ENCODE results near the gene CDH12. TPM values are rescaled to one million over a fixed set of nuclear protein-coding genes. Genes with fewer than 3 reads are reported as not detected.

Gene CDH12
- total and polyA plus RNA-seq, 5 experiments from 2014 or later, result not detected

- no peaks in the 10 kb centered on the region for H3K4me1 Mint-ChIP-seq
- H3K4me3 Mint-ChIP-seq, result no peak overlapping the region
- H3K36me3 Mint-ChIP-seq, result no peaks in the 10 kb centered on the region
- POLR2A ChIA-PET, result no interaction called here
- peaks cover 0 to 26% (median 12%) of the 10 kb centered on the region in 9 donors for H3K9me3 Mint-ChIP-seq
- no peak overlapping the region for H3K27ac Mint-ChIP-seq
- DNase-seq, result no peak
- no peak for ATAC-seq
- no peaks in the 10 kb centered on the region for H3K27me3 Mint-ChIP-seq
These were observed 101.6 kb downstream of the CDH12 start for GRCh38 chr5:22751536-22751935.

- no peaks in the 10 kb centered on the region for H3K36me3 Mint-ChIP-seq
- no peak overlapping the region for H3K27ac Mint-ChIP-seq
- DNase-seq (no peak), ATAC-seq (no peak)
- no peak overlapping the region for H3K4me3 Mint-ChIP-seq
- H3K9me3 Mint-ChIP-seq, result peaks cover 0 to 10% (median 2%) of the 10 kb centered on the region in 9 donors
- H3K4me1 Mint-ChIP-seq, result no peaks in the 10 kb centered on the region
- POLR2A ChIA-PET, result no interaction called here
- H3K27me3 Mint-ChIP-seq, result no peaks in the 10 kb centered on the region
These were observed 116.6 kb downstream of the CDH12 start for GRCh38 chr5:22736443-22737003.

DNA sequence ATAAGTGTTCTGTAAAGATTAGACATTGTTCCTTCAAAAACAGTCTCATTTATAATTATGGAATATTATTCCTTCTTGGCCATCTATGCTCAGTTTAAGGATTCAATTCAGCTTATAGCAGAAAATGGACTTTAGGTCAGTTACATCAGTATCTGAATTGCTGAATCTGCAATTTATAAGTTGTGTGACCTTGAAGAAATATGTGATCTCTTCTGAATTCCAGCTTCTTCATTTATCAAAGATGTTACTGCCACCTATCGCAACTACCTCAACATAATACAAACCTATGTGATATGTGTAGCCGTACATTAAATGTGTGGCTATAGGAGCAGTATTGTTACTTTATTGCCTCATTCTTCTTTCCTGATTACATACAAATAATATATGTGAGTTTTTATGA is 118.2 kb downstream of the CDH12 start:
- Mint-ChIP-seq H3K4me1 (no peaks in the 10 kb centered on the region), H3K27ac (no peak overlapping the region), H3K36me3 (no peaks in the 10 kb centered on the region), H3K9me3 (peaks cover 0 to 10% (median 2%) of the 10 kb centered on the region in 9 donors), H3K4me3 (no peak overlapping the region), H3K27me3 (no peaks in the 10 kb centered on the region)
- DNase-seq (no peak), ATAC-seq (no peak)
- POLR2A ChIA-PET, result no interaction called here

- POLR2A ChIA-PET, result no interaction called here
- no peaks in the 10 kb centered on the region for H3K4me1 Mint-ChIP-seq
- no peak overlapping the region for H3K27ac Mint-ChIP-seq
- no peak for ATAC-seq
- no peak overlapping the region for H3K4me3 Mint-ChIP-seq
- no peak for DNase-seq
- H3K27me3 Mint-ChIP-seq, result no peaks in the 10 kb centered on the region
- peaks cover 0 to 23% (median 8%) of the 10 kb centered on the region in 9 donors for H3K9me3 Mint-ChIP-seq
- H3K36me3 Mint-ChIP-seq, result no peaks in the 10 kb centered on the region
These were observed 124.5 kb downstream of the CDH12 start for GRCh38 chr5:22728610-22729009.

DNA sequence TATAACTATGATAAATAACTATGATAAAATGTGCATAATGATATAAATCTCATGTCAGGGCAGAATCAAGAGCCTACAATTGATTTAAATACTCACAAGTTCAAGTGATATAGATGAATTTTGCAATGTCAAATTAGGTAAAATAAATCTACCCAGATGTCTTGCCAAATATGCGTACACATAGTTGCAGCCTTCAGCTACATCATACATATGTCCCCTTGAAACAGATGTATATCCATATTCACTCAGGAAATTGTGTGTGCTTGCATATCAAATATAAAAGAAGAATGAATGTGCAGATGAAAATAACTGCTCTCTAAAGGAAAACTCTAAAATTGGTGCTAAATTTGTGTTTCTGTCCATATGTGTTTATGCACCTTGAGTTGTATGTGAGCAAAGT is 130.7 kb downstream of the CDH12 start:
- H3K27ac Mint-ChIP-seq, result no peak overlapping the region
- H3K9me3 Mint-ChIP-seq, result peaks cover 6 to 44% (median 20%) of the 10 kb centered on the region in 9 donors
- no peaks in the 10 kb centered on the region for H3K27me3 Mint-ChIP-seq
- no peaks in the 10 kb centered on the region for H3K4me1 Mint-ChIP-seq
- DNase-seq (no peak), ATAC-seq (no peak)
- H3K36me3 Mint-ChIP-seq, result peaks cover 0 to 11% (median 0%) of the 10 kb centered on the region in 3 donors
- POLR2A ChIA-PET, result no interaction called here
- no peak overlapping the region for H3K4me3 Mint-ChIP-seq

GRCh38 chr5:22722056-22722455 is 131.1 kb downstream of the CDH12 start:
- Mint-ChIP-seq H3K4me1 (no peaks in the 10 kb centered on the region), H3K4me3 (no peak overlapping the region)
- no peak for ATAC-seq

GRCh38 chr5:22719842-22720241 is 133.3 kb downstream of the CDH12 start:
- DNase-seq (no peak), ATAC-seq (no peak)
- Mint-ChIP-seq H3K9me3 (peaks cover 4 to 44% (median 17%) of the 10 kb centered on the region in 9 donors), H3K27ac (no peak overlapping the region), H3K36me3 (peaks cover 0 to 11% (median 0%) of the 10 kb centered on the region in 3 donors), H3K27me3 (no peaks in the 10 kb centered on the region), H3K4me1 (no peaks in the 10 kb centered on the region), H3K4me3 (no peak overlapping the region)
- POLR2A ChIA-PET, result no interaction called here

More at GRCh38 chr5:22722056-22722455, 131.1 kb downstream of the CDH12 start:
- POLR2A ChIA-PET, result no interaction called here
- DNase-seq, result no peak
- H3K27ac Mint-ChIP-seq, result no peak overlapping the region
- H3K27me3 Mint-ChIP-seq, result no peaks in the 10 kb centered on the region
- H3K9me3 Mint-ChIP-seq, result peaks cover 6 to 46% (median 24%) of the 10 kb centered on the region in 9 donors
- peaks cover 0 to 11% (median 0%) of the 10 kb centered on the region in 3 donors for H3K36me3 Mint-ChIP-seq

- ATAC-seq, result no peak
- H3K4me1 Mint-ChIP-seq, result peaks cover 0 to 1% (median 0%) of the 10 kb centered on the region in 4 donors
- H3K27me3 Mint-ChIP-seq, result no peaks in the 10 kb centered on the region
- no peak overlapping the region for H3K4me3 Mint-ChIP-seq
- POLR2A ChIA-PET, result no interaction called here
- no peak overlapping the region for H3K27ac Mint-ChIP-seq
- no peak for DNase-seq
- H3K36me3 Mint-ChIP-seq, result no peaks in the 10 kb centered on the region
- H3K9me3 Mint-ChIP-seq, result peaks cover 2 to 23% (median 6%) of the 10 kb centered on the region in 9 donors
These were observed 142.5 kb downstream of the CDH12 start for GRCh38 chr5:22710660-22711059.

- POLR2A ChIA-PET, result no interaction called here
- no peak for ATAC-seq
- H3K27ac Mint-ChIP-seq, result no peak overlapping the region
- no peak overlapping the region for H3K4me3 Mint-ChIP-seq
- DNase-seq, result no peak
- peaks cover 0 to 1% (median 0%) of the 10 kb centered on the region in 4 donors for H3K4me1 Mint-ChIP-seq
- H3K36me3 Mint-ChIP-seq, result no peaks in the 10 kb centered on the region
- peaks cover 2 to 23% (median 6%) of the 10 kb centered on the region in 9 donors for H3K9me3 Mint-ChIP-seq
- no peaks in the 10 kb centered on the region for H3K27me3 Mint-ChIP-seq
These were observed 143.4 kb downstream of the CDH12 start for GRCh38 chr5:22709743-22710142.

- no peak overlapping the region for H3K27ac Mint-ChIP-seq
- POLR2A ChIA-PET, result no interaction called here
- ATAC-seq, result no peak
- H3K4me3 Mint-ChIP-seq, result no peak overlapping the region
- peaks cover 2 to 16% (median 6%) of the 10 kb centered on the region in 9 donors for H3K9me3 Mint-ChIP-seq
- DNase-seq, result no peak
- no peaks in the 10 kb centered on the region for H3K4me1 Mint-ChIP-seq
- H3K27me3 Mint-ChIP-seq, result no peaks in the 10 kb centered on the region
- H3K36me3 Mint-ChIP-seq, result no peaks in the 10 kb centered on the region
These were observed 144.3 kb downstream of the CDH12 start for GRCh38 chr5:22708770-22709328.

DNA sequence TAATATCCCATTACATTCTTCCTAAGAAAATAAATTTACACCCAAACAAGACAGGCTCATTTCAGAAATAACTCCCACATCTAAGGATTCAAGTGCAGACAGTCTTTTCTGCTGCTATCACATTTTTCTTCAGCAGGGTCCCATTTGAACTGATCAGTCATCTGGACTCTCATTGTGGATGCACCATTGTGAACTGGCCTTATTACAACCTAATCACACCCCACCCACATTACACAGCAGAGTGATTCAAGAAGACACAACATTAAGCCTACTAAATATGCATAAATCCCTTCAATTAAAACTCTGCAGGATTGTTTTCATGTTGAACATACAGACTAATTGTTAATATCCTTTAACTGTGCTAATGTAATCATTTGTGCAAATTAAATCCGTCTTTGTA is 146.2 kb downstream of the CDH12 start:
- no peaks in the 10 kb centered on the region for H3K36me3 Mint-ChIP-seq
- no peak overlapping the region for H3K4me3 Mint-ChIP-seq
- H3K4me1 Mint-ChIP-seq, result no peaks in the 10 kb centered on the region
- POLR2A ChIA-PET, result no interaction called here
- no peak overlapping the region for H3K27ac Mint-ChIP-seq
- DNase-seq, result no peak
- no peaks in the 10 kb centered on the region for H3K27me3 Mint-ChIP-seq
- ATAC-seq, result no peak
- peaks cover 2 to 11% (median 4%) of the 10 kb centered on the region in 9 donors for H3K9me3 Mint-ChIP-seq

DNA sequence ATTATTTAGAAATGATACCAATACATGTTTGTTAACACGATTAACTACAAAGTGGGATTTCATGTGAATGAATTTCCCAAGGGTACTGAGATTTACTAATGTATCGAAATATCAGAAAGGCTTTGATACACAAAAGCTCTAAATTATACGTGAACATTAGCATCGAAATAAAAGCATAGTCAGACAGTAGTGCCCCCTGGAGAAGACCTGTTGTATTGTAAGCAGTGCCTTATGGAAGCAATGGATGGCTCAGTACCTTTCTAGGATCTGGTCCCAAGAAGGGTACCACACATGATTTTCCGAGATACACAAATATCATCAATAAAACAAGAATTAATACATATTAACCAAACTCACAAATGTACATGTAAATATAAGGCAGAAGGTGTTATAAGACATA is 153.8 kb downstream of the CDH12 start:
- Mint-ChIP-seq H3K9me3 (peaks cover 0 to 8% (median 0%) of the 10 kb centered on the region in 9 donors), H3K27me3 (peaks cover 0 to 1% (median 0%) of the 10 kb centered on the region in 5 donors), H3K4me1 (no peaks in the 10 kb centered on the region), H3K4me3 (no peak overlapping the region), H3K36me3 (no peaks in the 10 kb centered on the region), H3K27ac (no peak overlapping the region)
- POLR2A ChIA-PET, result no interaction called here
- DNase-seq, result no peak
- ATAC-seq, result no peak

DNA sequence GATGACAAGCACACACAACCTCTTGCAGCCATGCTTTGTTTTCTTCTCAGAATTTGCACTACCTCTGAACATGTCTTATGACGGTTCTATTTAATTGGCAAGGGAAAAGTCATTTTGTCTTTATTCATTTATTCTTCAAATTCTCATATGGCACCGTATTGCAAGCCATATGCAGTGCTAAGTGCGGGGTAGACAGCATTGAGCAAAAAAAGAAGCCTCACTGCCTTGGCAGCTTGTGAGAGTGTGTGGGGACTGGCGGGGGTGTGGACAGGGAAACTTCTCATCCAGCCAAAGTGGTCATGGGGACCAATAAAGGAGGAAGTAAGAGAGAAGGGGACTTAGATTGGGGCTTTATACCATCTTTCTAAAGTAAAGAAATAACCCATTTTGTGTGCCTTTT is 160.0 kb downstream of the CDH12 start:
- Mint-ChIP-seq H3K4me1 (no peaks in the 10 kb centered on the region), H3K36me3 (no peaks in the 10 kb centered on the region), H3K27ac (no peak overlapping the region), H3K4me3 (no peak overlapping the region), H3K9me3 (peaks cover 0 to 13% (median 1%) of the 10 kb centered on the region in 9 donors), H3K27me3 (peaks cover 0 to 1% (median 0%) of the 10 kb centered on the region in 5 donors)
- POLR2A ChIA-PET, result no interaction called here
- DNase-seq (no peak), ATAC-seq (no peak)

DNA sequence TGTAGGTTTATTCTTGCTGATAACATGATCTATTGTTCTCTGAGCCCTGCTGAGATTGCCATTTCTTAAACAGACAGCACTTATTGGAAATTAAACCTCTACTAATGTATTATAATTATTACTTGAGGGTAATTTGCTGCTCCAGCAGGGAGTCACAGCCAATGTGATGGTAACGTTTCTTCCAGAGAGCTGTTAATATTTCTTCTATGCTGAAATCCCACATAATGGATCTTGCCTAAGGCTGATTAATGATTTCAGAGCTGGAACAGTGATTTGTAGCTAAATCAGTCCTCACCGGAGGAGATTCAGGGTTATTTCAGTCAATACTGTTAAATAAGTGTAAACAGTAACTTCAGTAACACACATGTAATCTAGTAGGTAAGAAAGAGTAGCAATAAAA is 170.1 kb downstream of the CDH12 start:
- POLR2A ChIA-PET, result no interaction called here
- Mint-ChIP-seq H3K4me1 (no peaks in the 10 kb centered on the region), H3K36me3 (no peaks in the 10 kb centered on the region), H3K9me3 (peaks cover 0 to 6% (median 2%) of the 10 kb centered on the region in 9 donors), H3K27ac (no peak overlapping the region), H3K4me3 (no peak overlapping the region), H3K27me3 (no peaks in the 10 kb centered on the region)
- no peak for DNase-seq
- no peak for ATAC-seq

All from naive thymus-derived CD8-positive, alpha-beta T cell (primary cell).